Karpas-422 (cell line): Measurements from ENCODE around the gene POLR3GL. TPM values are rescaled to one million over a fixed set of nuclear protein-coding genes. Genes with fewer than 3 reads are reported as not detected.
A peak's percentile ranks its signal among the peaks of the same experiment; 100 is the strongest.

Experiments
- DNase-seq: peaks from one replicate; pipeline ENCODE4 v3.0.0-alpha.2; 2015
- H2AFZ ChIP-seq: fragments of 200-600 bp; sonication (generic); 2 replicates; pipeline ENCODE4 v1.6.1; 2014; ENCODE audit warnings: antibody characterized with exemption, low read length, mixed read lengths
- H3K27ac ChIP-seq: fragments of 200-600 bp; sonication (generic); 2 replicates; pipeline ENCODE4 v1.5.1; 2014; ENCODE audit warnings: mild to moderate bottlenecking, low read length, moderate library complexity
- H3K27me3 ChIP-seq: fragments of 200-600 bp; sonication (generic); 2 replicates; pipeline ENCODE4 v1.6.1; 2014; ENCODE audit warnings: low read length, mixed read lengths
- H3K36me3 ChIP-seq: fragments of 200-600 bp; sonication (generic); 2 replicates; pipeline ENCODE4 v1.6.1; 2014; ENCODE audit warnings: low read length, mixed read lengths; ENCODE audit not compliant: insufficient read depth
- H3K4me1 ChIP-seq: fragments of 200-600 bp; sonication (generic); 2 replicates; pipeline ENCODE4 v1.6.1; 2014; ENCODE audit warnings: mild to moderate bottlenecking, low read length, mixed read lengths
- H3K4me2 ChIP-seq: fragments of 200-600 bp; sonication (generic); 2 replicates; pipeline ENCODE4 v1.6.1; 2014; ENCODE audit warnings: low read length, low read depth, mild to moderate bottlenecking; ENCODE audit not compliant: poor library complexity, severe bottlenecking
- H3K4me3 ChIP-seq: fragments of 200-600 bp; sonication (generic); 2 replicates; pipeline ENCODE4 v1.5.1; 2014; ENCODE audit warnings: mild to moderate bottlenecking, antibody characterized with exemption, low read length, mixed read lengths
- H3K79me2 ChIP-seq: fragments of 200-600 bp; sonication (generic); 2 replicates; pipeline ENCODE4 v1.6.1; 2014; ENCODE audit warnings: mild to moderate bottlenecking, low read length, mixed read lengths
- H3K9ac ChIP-seq: fragments of 200-600 bp; sonication (generic); 2 replicates; pipeline ENCODE4 v1.6.0; 2014; ENCODE audit warnings: low read length
- H3K9me2 ChIP-seq: fragments of 200-600 bp; sonication (generic), shearing (Covaris generic); replicated peaks from 2 replicates; pipeline ENCODE4 v1.6.0; 2014; ENCODE audit warnings: mild to moderate bottlenecking, low read length, moderate library complexity; ENCODE audit not compliant: insufficient read depth
- H3K9me3 ChIP-seq: fragments of 300-700, 200-600 bp; sonication (generic); 2 replicates; pipeline ENCODE4 v1.6.1; 2014; ENCODE audit warnings: low read length, mixed read lengths
- H4K20me1 ChIP-seq: fragments of 200-600 bp; sonication (generic); 2 replicates; pipeline ENCODE4 v1.6.1; 2014; ENCODE audit warnings: mild to moderate bottlenecking, antibody characterized with exemption, low read length, low read depth; ENCODE audit not compliant: insufficient read depth
- total RNA-seq: library from RNA; depleted of rRNA; stranded (reverse); fragments of >200 nt; shearing (Covaris generic); gene quantifications from 2 replicates; pipeline ENCODE4 v1.2.3, GENCODE V29; 2014; ENCODE audit warnings: low replicate concordance

Gene POLR3GL
- total RNA-seq, 1 experiment from 2014 or later, result 34.7 TPM

DNA sequence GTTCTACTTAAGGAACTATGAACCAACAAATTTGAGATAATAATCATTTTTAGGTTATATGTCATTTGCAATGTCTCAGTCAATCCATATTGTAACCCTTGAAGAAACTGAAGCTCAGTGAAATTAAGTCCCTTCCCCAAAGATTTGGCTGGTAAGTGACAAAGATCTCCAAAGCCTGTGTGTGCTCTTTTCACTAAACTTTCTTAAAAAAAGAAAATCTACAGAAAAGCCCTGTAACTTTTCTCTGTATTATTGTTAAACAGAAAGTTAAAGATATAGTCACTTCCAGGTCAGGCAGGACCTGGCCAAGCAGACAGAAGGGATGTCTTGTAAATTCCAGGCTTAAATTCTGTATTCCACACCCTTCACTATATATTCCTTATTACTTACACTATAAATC lies 8.1 kb upstream of the POLR3GL start:
- H3K27ac ChIP-seq, result peak overlapping the region; percentile 84
- H3K9me3 ChIP-seq, result no peaks in the 10 kb centered on the region
- no peak for DNase-seq
- H3K9ac ChIP-seq, result peak overlapping the region; percentile 90
- no peaks in the 10 kb centered on the region for H3K27me3 ChIP-seq
- peaks cover 67% of the 10 kb centered on the region for H3K79me2 ChIP-seq
- peak overlapping the region; percentile 86 for H3K4me3 ChIP-seq
- H3K9me2 ChIP-seq, result no peaks in the 10 kb centered on the region
- no peaks in the 10 kb centered on the region for H4K20me1 ChIP-seq
- peak overlapping the region; percentile 94 for H3K4me2 ChIP-seq
- H3K4me1 ChIP-seq, result peaks cover 65% of the 10 kb centered on the region
- H3K36me3 ChIP-seq, result peaks cover 38% of the 10 kb centered on the region
- no peak overlapping the region for H2AFZ ChIP-seq

DNA sequence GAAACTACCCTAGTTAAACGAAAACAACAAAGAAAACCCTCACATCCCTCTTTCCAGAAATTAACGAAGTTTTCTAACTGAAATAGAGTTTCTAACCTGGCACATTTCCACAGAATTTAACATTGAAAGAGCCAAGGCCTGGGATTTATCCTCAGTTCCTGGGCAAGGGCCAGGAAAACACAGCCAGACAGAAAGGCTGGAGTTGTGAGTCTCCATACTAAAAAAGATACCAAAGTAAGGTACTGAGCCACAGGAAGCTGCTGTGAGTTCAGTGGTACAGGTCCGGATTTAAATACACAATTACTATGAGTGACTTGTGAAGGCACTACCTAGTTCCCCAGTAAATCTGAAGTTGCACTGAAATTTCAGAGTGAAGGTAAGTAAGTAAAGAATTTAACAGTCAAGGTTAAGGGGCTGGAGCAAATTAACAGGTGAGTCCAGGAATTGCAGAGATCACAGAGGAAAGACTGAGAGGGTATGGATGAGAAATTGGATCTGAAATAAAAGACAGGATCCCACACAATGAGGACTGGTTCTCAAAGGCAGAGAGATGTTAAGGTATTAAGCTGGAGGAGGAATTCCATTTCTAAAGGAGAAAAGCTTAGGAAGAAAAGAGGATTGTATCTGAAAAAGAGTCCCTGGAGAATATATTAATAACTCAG lies 7.6 kb upstream of the POLR3GL start:
- no peak overlapping the region for H2AFZ ChIP-seq
- peak overlapping the region; percentile 90 for H3K9ac ChIP-seq
- no peaks in the 10 kb centered on the region for H3K9me2 ChIP-seq
- H3K36me3 ChIP-seq, result peaks cover 34% of the 10 kb centered on the region
- no peaks in the 10 kb centered on the region for H3K27me3 ChIP-seq
- DNase-seq, result peak; percentile 77
- peak overlapping the region; percentile 94 for H3K4me2 ChIP-seq
- peaks cover 69% of the 10 kb centered on the region for H3K4me1 ChIP-seq
- peak overlapping the region; percentile 86 for H3K4me3 ChIP-seq
- peak overlapping the region; percentile 84 for H3K27ac ChIP-seq
- no peaks in the 10 kb centered on the region for H3K9me3 ChIP-seq
- peaks cover 67% of the 10 kb centered on the region for H3K79me2 ChIP-seq
- no peaks in the 10 kb centered on the region for H4K20me1 ChIP-seq

GRCh38 chr1:145957443-145958319 lies 6.8 kb upstream of the POLR3GL start, which contains the start of gene LIX1L:
Gene LIX1L (minus strand): TSS chr1:145958017. CDS start chr1:145957927, 90 bp downstream.
- H4K20me1 ChIP-seq, result no peaks in the 10 kb centered on the region
- H3K4me3 ChIP-seq, result peak within 1 kb of the TSS; percentile 86
- peak within 1 kb of the TSS; percentile 94 for H3K4me2 ChIP-seq
- no peaks in the 10 kb centered on the region for H3K9me2 ChIP-seq
- peaks cover 68% of the 10 kb centered on the region for H3K4me1 ChIP-seq
- H2AFZ ChIP-seq, result no peak within 1 kb of the TSS
- H3K9ac ChIP-seq, result peak within 1 kb of the TSS; percentile 92
- no peaks in the 10 kb centered on the region for H3K9me3 ChIP-seq
- H3K27ac ChIP-seq, result peak within 1 kb of the TSS; percentile 92
- no peaks in the 10 kb centered on the region for H3K27me3 ChIP-seq
- DNase-seq, result peak; percentile 99
- peaks cover 29% of the 10 kb centered on the region for H3K36me3 ChIP-seq
- peaks cover 63% of the 10 kb centered on the region for H3K79me2 ChIP-seq

GRCh38 chr1:145958734-145959133 lies 5.8 kb upstream of the POLR3GL start:
- no peak for DNase-seq
- H3K79me2 ChIP-seq, result peaks cover 55% of the 10 kb centered on the region
- H3K9me3 ChIP-seq, result no peaks in the 10 kb centered on the region
- no peak overlapping the region for H2AFZ ChIP-seq
- peak overlapping the region; percentile 94 for H3K4me2 ChIP-seq
- peaks cover 78% of the 10 kb centered on the region for H3K4me1 ChIP-seq
- H3K9me2 ChIP-seq, result no peaks in the 10 kb centered on the region
- H4K20me1 ChIP-seq, result no peaks in the 10 kb centered on the region
- H3K27ac ChIP-seq, result peak overlapping the region; percentile 92
- no peaks in the 10 kb centered on the region for H3K27me3 ChIP-seq
- peak overlapping the region; percentile 77; the same call in 1 of the 2 replicates for H3K4me3 ChIP-seq
- H3K36me3 ChIP-seq, result peaks cover 24% of the 10 kb centered on the region
- peak overlapping the region; percentile 92 for H3K9ac ChIP-seq

GRCh38 chr1:145959333-145959732 lies 5.2 kb upstream of the POLR3GL start:
- no peaks in the 10 kb centered on the region for H3K9me3 ChIP-seq
- no peaks in the 10 kb centered on the region for H4K20me1 ChIP-seq
- peak overlapping the region; percentile 92 for H3K27ac ChIP-seq
- H3K4me3 ChIP-seq, result peak overlapping the region; percentile 77; the same call in 1 of the 2 replicates
- H3K9me2 ChIP-seq, result no peaks in the 10 kb centered on the region
- peak overlapping the region; percentile 94 for H3K4me2 ChIP-seq
- H3K4me1 ChIP-seq, result peaks cover 77% of the 10 kb centered on the region
- no peak overlapping the region for H2AFZ ChIP-seq
- peaks cover 18% of the 10 kb centered on the region for H3K36me3 ChIP-seq
- peak overlapping the region; percentile 92 for H3K9ac ChIP-seq
- no peaks in the 10 kb centered on the region for H3K27me3 ChIP-seq
- no peak for DNase-seq
- H3K79me2 ChIP-seq, result peaks cover 53% of the 10 kb centered on the region

GRCh38 chr1:145959957-145960467 lies 4.5 kb upstream of the POLR3GL start:
- H2AFZ ChIP-seq, result no peak overlapping the region
- no peak for DNase-seq
- H3K36me3 ChIP-seq, result peaks cover 11% of the 10 kb centered on the region; the same call in 1 of the 2 replicates
- no peaks in the 10 kb centered on the region for H3K9me3 ChIP-seq
- H3K4me3 ChIP-seq, result peak overlapping the region; percentile 77
- H3K4me1 ChIP-seq, result peaks cover 71% of the 10 kb centered on the region
- H3K4me2 ChIP-seq, result peak overlapping the region; percentile 94
- peak overlapping the region; percentile 92 for H3K27ac ChIP-seq
- no peaks in the 10 kb centered on the region for H4K20me1 ChIP-seq
- H3K27me3 ChIP-seq, result no peaks in the 10 kb centered on the region
- no peaks in the 10 kb centered on the region for H3K9me2 ChIP-seq
- H3K9ac ChIP-seq, result peak overlapping the region; percentile 92
- peaks cover 48% of the 10 kb centered on the region for H3K79me2 ChIP-seq

DNA sequence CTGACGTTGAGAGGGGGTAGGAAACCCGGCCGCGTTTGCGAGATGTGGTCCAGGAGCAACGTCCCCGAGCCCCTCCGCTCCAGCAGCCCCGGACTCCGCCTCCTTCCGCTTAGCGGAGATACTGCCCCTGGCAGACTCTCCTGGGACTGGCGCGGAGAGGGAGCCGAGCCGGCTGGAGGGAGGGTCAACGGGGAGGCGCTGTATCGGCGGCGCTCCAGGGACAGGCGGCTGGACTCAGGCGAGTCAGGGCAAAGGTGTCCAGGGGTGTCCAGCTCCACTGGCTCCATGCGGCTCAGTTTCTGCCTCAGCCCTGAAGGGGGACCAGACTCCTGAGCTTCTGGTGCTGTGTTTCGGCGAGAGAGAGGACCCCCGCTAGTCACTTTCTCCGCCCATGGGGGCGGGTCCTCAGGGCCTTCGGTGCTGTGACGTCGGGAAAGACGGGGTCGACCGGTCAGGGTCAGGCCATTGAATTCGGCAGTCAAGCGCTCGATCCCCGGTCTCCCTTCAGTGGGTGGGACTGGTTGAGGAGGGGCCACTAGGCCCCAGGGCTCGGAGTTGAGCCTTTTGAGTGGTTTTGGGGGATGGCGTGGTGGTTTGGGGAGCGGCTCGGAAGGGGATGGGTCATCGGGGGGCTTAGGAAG lies 3.9 kb upstream of the POLR3GL start:
- H3K9me3 ChIP-seq, result no peaks in the 10 kb centered on the region
- peak overlapping the region; percentile 92 for H3K27ac ChIP-seq
- peaks cover 6% of the 10 kb centered on the region; the same call in 1 of the 2 replicates for H3K36me3 ChIP-seq
- no peaks in the 10 kb centered on the region for H3K27me3 ChIP-seq
- H2AFZ ChIP-seq, result no peak overlapping the region
- DNase-seq, result peak; percentile 91
- no peaks in the 10 kb centered on the region for H3K9me2 ChIP-seq
- H4K20me1 ChIP-seq, result no peaks in the 10 kb centered on the region
- peak overlapping the region; percentile 77 for H3K4me3 ChIP-seq
- peaks cover 70% of the 10 kb centered on the region for H3K4me1 ChIP-seq
- H3K4me2 ChIP-seq, result peak overlapping the region; percentile 94
- peak overlapping the region; percentile 92 for H3K9ac ChIP-seq
- H3K79me2 ChIP-seq, result peaks cover 48% of the 10 kb centered on the region
